Tibial nerve (tissue), 4 donors: ENCODE results near the gene CXCL8.

Source experiments
- EP300 ChIP-seq, 2 donors: sonication (generic); formaldehyde crosslinking; IDR thresholded peaks; one replicate each; pipeline ENCODE4 v1.6.1; 2017; ENCODE audit warnings: antibody characterized with exemption in 2 of 2, mild to moderate bottlenecking in 1 of 2
- TF ChIP-seq, protein P1 (sequence below), 5 experiments: fragments of 200-600 bp in 3 of 5; fragments of 450-650 bp in 2 of 5; sonication (generic) in 3 of 5; IDR thresholded peaks; one replicate each; pipeline ENCODE4 v1.5.1; 2016 to 2019; ENCODE audit warnings: antibody characterized with exemption in 5 of 5, mild to moderate bottlenecking in 3 of 5, moderate library complexity in 2 of 5

DNA sequence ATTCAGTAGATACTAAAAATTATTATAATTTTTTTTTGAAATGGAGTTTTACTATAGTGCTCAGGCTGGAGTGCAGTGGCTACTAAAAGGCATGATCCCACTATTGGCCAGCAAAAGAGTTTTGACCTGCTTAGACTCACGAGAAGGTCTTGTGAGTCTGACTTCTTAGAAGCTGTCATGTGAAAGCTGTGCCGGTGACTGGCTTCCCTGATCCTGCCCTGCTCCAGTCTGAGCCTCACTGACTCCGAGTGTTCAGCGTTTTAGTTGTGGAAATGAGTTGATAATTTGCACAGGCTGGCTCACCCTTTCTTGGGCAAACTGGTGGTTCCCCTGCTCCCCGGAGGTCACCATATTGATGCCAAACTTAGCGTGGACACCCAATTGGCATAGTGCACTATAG lies 16.4 kb upstream of the CXCL8 start:
- no peak for TF ChIP-seq EP300 (IDR thresholded peaks at IDR 0.05)
- TF ChIP-seq, protein P1, sequence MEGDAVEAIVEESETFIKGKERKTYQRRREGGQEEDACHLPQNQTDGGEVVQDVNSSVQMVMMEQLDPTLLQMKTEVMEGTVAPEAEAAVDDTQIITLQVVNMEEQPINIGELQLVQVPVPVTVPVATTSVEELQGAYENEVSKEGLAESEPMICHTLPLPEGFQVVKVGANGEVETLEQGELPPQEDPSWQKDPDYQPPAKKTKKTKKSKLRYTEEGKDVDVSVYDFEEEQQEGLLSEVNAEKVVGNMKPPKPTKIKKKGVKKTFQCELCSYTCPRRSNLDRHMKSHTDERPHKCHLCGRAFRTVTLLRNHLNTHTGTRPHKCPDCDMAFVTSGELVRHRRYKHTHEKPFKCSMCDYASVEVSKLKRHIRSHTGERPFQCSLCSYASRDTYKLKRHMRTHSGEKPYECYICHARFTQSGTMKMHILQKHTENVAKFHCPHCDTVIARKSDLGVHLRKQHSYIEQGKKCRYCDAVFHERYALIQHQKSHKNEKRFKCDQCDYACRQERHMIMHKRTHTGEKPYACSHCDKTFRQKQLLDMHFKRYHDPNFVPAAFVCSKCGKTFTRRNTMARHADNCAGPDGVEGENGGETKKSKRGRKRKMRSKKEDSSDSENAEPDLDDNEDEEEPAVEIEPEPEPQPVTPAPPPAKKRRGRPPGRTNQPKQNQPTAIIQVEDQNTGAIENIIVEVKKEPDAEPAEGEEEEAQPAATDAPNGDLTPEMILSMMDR (IDR thresholded peaks at IDR 0.05), result no peak
